ENCODE data around the gene BIK.

DNA sequence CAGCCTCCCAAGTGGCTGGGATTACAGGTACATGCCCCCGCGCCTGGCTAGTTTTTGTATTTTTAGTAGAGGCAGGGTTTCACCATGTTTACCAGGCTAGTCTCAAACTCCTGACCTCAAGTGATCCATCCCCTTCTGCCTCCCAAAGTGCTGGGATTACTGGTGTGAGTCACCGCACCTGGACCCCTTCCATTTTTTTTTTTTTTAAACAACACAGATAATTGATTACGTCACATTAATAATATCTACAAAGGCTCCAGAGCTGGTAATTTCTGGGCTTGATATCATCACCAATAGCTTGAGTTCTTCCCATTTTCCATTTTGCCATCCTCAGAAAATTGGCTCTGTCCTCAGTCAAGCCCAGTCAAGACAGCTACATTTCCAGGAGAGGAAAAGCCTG lies 28.6 kb upstream of the BIK start:
- TF ChIP-seq, protein P1, sequence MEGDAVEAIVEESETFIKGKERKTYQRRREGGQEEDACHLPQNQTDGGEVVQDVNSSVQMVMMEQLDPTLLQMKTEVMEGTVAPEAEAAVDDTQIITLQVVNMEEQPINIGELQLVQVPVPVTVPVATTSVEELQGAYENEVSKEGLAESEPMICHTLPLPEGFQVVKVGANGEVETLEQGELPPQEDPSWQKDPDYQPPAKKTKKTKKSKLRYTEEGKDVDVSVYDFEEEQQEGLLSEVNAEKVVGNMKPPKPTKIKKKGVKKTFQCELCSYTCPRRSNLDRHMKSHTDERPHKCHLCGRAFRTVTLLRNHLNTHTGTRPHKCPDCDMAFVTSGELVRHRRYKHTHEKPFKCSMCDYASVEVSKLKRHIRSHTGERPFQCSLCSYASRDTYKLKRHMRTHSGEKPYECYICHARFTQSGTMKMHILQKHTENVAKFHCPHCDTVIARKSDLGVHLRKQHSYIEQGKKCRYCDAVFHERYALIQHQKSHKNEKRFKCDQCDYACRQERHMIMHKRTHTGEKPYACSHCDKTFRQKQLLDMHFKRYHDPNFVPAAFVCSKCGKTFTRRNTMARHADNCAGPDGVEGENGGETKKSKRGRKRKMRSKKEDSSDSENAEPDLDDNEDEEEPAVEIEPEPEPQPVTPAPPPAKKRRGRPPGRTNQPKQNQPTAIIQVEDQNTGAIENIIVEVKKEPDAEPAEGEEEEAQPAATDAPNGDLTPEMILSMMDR (IDR thresholded peaks at IDR 0.05): no peak
- no peak for TF ChIP-seq POLR2A (IDR thresholded peaks at IDR 0.05)
